SK-N-SH treated with all-trans-retinoic acid at 6 μM for 48 hours (cell line): Measurements from ENCODE around the gene PTDSS2.

ENCODE experiments used
- ATAC-seq: fragments of 200-7000 bp; cut with Tn5 transposase; 3 replicates; pipeline ENCODE4 v1.9.1; 2020; ENCODE audit warnings: mild to moderate bottlenecking, moderate library complexity
- ARNTL ChIP-seq: fragments of 450-650 bp; formaldehyde crosslinking; IDR thresholded peaks from 2 replicates; pipeline ENCODE4 v1.5.0; 2020; ENCODE audit warnings: low read depth, mild to moderate bottlenecking, moderate library complexity, borderline replicate concordance
- BACH2 ChIP-seq: fragments of 250-450 bp; sonication (Bioruptor Pico); IDR thresholded peaks from 2 replicates; pipeline ENCODE4 v1.9.0; 2021; ENCODE audit warnings: mild to moderate bottlenecking, borderline replicate concordance
- CSRNP3 ChIP-seq: fragments of 250-450 bp; sonication (Bioruptor Pico); IDR thresholded peaks from 2 replicates; pipeline ENCODE4 v1.5.1; 2021; ENCODE audit warnings: mild to moderate bottlenecking, moderate library complexity
- GLIS3 ChIP-seq: fragments of 250-450 bp; sonication (Bioruptor Pico); IDR thresholded peaks from 2 replicates; pipeline ENCODE4 v1.5.0; 2020; ENCODE audit warnings: mild to moderate bottlenecking, moderate library complexity
- ISL1 ChIP-seq: fragments of 250-450 bp; sonication (Bioruptor Pico); IDR thresholded peaks from 2 replicates; pipeline ENCODE4 v2.1.2; 2022; ENCODE audit warnings: mild to moderate bottlenecking, moderate library complexity
- OSR1 ChIP-seq: fragments of 250-450 bp; sonication (Bioruptor Pico); IDR thresholded peaks from 2 replicates; pipeline ENCODE4 v1.8.0; 2022; ENCODE audit warnings: moderate library complexity, mild to moderate bottlenecking, inconsistent platforms
- PATZ1 ChIP-seq: fragments of 250-450 bp; sonication (Bioruptor Pico); IDR thresholded peaks from 2 replicates; pipeline ENCODE4 v1.8.0; 2020; ENCODE audit warnings: mild to moderate bottlenecking, moderate library complexity, borderline replicate concordance
- POU6F1 ChIP-seq: fragments of 250-450 bp; sonication (Bioruptor Pico); IDR thresholded peaks from 2 replicates; pipeline ENCODE4 v1.8.0; 2021; ENCODE audit warnings: low read depth, mild to moderate bottlenecking, moderate library complexity, borderline replicate concordance
- PPARA ChIP-seq: fragments of 250-450 bp; sonication (Bioruptor Pico); IDR thresholded peaks from 2 replicates; pipeline ENCODE4 v1.5.0; 2020; ENCODE audit warnings: mild to moderate bottlenecking, borderline replicate concordance
- RARB ChIP-seq: fragments of 250-450 bp; sonication (Bioruptor Pico); IDR thresholded peaks from 2 replicates; pipeline ENCODE4 v1.8.0; 2021; ENCODE audit warnings: mild to moderate bottlenecking, moderate library complexity
- SNAI2 ChIP-seq: fragments of 250-450 bp; sonication (Bioruptor Pico); IDR thresholded peaks from 2 replicates; pipeline ENCODE4 v1.5.0; 2020; ENCODE audit warnings: mild to moderate bottlenecking, moderate library complexity
- TCF4 ChIP-seq: fragments of 250-450 bp; sonication (Bioruptor Pico); IDR thresholded peaks from 2 replicates; pipeline ENCODE4 v1.8.0; 2021; ENCODE audit warnings: mild to moderate bottlenecking, moderate library complexity, borderline replicate concordance
- TOX ChIP-seq: fragments of 250-450 bp; sonication (Bioruptor Pico); IDR thresholded peaks from 2 replicates; pipeline ENCODE4 v1.8.0; 2021; ENCODE audit warnings: mild to moderate bottlenecking, moderate library complexity, borderline replicate concordance
- TSHZ2 ChIP-seq: fragments of 250-450 bp; sonication (Bioruptor Pico); IDR thresholded peaks from 2 replicates; pipeline ENCODE4 v1.5.0; 2020; ENCODE audit warnings: mild to moderate bottlenecking, moderate library complexity
- ZFP3 ChIP-seq: fragments of 250-450 bp; sonication (Bioruptor Pico); IDR thresholded peaks from 2 replicates; pipeline ENCODE4 v1.5.0; 2020; ENCODE audit warnings: mild to moderate bottlenecking, moderate library complexity
- ZFP30 ChIP-seq: fragments of 450-650 bp; formaldehyde crosslinking; IDR thresholded peaks from 2 replicates; pipeline ENCODE4 v1.5.0; 2022; ENCODE audit warnings: mild to moderate bottlenecking, moderate library complexity
- ZNF565 ChIP-seq: fragments of 450-650 bp; formaldehyde crosslinking; conservative IDR thresholded peaks from 2 replicates; pipeline ENCODE4 v1.5.0; 2020; ENCODE audit warnings: low read depth, mild to moderate bottlenecking, moderate library complexity
- ZNF70 ChIP-seq: fragments of 450-650 bp; formaldehyde crosslinking; IDR thresholded peaks from 2 replicates; pipeline ENCODE4 v1.5.0; 2020; ENCODE audit warnings: mild to moderate bottlenecking, moderate library complexity
- ZNF8 ChIP-seq: fragments of 450-650 bp; formaldehyde crosslinking; IDR thresholded peaks from 2 replicates; pipeline ENCODE4 v1.5.0; 2020; ENCODE audit warnings: mild to moderate bottlenecking, moderate library complexity
- TF ChIP-seq, protein P1 (sequence below): fragments of 250-450 bp; sonication (Bioruptor Pico); IDR thresholded peaks from 2 replicates; pipeline ENCODE4 v1.5.1; 2020; ENCODE audit warnings: low read depth, mild to moderate bottlenecking, moderate library complexity

The PTDSS2 gene

DNA sequence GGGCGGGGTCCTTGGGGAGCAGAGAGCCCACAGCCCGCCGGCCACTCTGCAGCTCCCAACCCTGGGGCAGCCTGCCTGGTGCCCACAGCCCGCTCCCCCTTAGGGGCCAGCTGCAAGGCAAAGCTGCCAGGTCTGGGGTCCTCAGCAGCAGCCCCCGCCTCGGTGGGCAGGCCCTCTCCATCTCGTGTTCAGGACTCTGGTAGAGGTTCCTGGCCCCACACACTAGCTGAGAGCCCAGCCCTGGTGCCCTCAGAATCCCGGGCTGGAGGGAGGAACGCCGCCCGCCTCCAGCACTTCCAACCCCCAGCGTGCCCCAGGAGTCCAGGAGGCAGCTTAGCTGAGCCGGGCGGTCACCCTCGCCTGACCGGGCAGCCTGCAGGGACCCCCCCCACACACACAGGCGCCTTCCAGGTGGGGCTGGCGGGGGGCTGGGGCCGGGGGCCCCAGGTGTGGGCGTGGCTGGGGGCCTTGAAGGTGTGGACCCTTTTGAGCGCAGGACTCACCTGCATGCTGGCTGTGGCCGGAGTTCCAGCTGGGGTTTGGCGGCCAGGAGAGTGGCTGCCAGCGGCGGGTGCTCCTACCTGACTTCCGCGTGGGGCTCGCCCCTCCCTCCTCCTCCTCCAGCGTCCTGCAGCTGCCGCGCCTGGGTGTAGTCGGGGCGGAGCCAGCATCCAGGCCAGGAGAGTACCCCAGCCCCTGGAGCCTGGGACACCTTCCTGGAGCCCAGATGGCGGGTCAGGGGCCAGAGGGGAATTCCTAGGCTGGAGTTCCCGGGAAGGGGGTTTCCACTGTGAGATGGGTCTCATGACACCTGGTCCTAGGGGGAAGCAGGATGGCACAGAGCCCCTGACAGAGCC is 8.4 kb upstream of the PTDSS2 start, which contains the start of gene ANO9:
ANO9 (minus strand) TSS at position 594 of the 857 bp plus-strand sequence; CDS start at position 509, 85 bp downstream.
- ATAC-seq, result peak; percentile 33
- no peak for TF ChIP-seq PATZ1 (CRISPR knock-in tag)
- no peak for TF ChIP-seq GLIS3 (CRISPR knock-in tag)

- TF ChIP-seq ZNF70 (CRISPR knock-in tag) (no peak), TOX (no peak), SNAI2 (CRISPR knock-in tag) (no peak), ISL1 (CRISPR knock-in tag) (no peak)
These were observed 7.4 kb upstream of the PTDSS2 start for GRCh38 chr11:442611-443081.

GRCh38 chr11:443542-444199 is 6.4 kb upstream of the PTDSS2 start:
- no peak for ATAC-seq
- TF ChIP-seq PATZ1 (CRISPR knock-in tag), result no peak
- TF ChIP-seq ISL1 (CRISPR knock-in tag), result no peak
- TF ChIP-seq POU6F1, result no peak
- TF ChIP-seq BACH2 (CRISPR knock-in tag), result no peak
- TF ChIP-seq RARB (CRISPR knock-in tag), result no peak
- no peak for TF ChIP-seq ZNF8 (CRISPR knock-in tag)
- TF ChIP-seq ZFP30 (CRISPR knock-in tag), result no peak
- no peak for TF ChIP-seq CSRNP3
- no peak for TF ChIP-seq SNAI2 (CRISPR knock-in tag)
- TF ChIP-seq ZNF565, result no peak
- TF ChIP-seq OSR1 (CRISPR knock-in tag), result no peak
- TF ChIP-seq ARNTL, result no peak
- TF ChIP-seq TCF4 (CRISPR knock-in tag), result no peak
- TF ChIP-seq, protein P1, sequence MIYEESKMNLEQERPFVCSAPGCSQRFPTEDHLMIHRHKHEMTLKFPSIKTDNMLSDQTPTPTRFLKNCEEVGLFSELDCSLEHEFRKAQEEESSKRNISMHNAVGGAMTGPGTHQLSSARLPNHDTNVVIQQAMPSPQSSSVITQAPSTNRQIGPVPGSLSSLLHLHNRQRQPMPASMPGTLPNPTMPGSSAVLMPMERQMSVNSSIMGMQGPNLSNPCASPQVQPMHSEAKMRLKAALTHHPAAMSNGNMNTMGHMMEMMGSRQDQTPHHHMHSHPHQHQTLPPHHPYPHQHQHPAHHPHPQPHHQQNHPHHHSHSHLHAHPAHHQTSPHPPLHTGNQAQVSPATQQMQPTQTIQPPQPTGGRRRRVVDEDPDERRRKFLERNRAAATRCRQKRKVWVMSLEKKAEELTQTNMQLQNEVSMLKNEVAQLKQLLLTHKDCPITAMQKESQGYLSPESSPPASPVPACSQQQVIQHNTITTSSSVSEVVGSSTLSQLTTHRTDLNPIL (CRISPR knock-in tag), result no peak
- TF ChIP-seq GLIS3 (CRISPR knock-in tag), result no peak
- no peak for TF ChIP-seq ZFP3 (CRISPR knock-in tag)
- no peak for TF ChIP-seq PPARA (CRISPR knock-in tag)
- TF ChIP-seq TSHZ2 (CRISPR knock-in tag), result no peak
- no peak for TF ChIP-seq TOX
- TF ChIP-seq, all 23 proteins: peak for 0

More at GRCh38 chr11:442611-443081, 7.4 kb upstream of the PTDSS2 start:
- ATAC-seq, result no peak; the same call in 2 of the 3 replicates
